ENCODE results near the gene HMCN1. TPM values are rescaled to one million over a fixed set of nuclear protein-coding genes. Genes with fewer than 3 reads are reported as not detected.

The HMCN1 gene
- under 0.01 TPM in 1 of 2 replicates, not detected in the other for total RNA-seq

DNA sequence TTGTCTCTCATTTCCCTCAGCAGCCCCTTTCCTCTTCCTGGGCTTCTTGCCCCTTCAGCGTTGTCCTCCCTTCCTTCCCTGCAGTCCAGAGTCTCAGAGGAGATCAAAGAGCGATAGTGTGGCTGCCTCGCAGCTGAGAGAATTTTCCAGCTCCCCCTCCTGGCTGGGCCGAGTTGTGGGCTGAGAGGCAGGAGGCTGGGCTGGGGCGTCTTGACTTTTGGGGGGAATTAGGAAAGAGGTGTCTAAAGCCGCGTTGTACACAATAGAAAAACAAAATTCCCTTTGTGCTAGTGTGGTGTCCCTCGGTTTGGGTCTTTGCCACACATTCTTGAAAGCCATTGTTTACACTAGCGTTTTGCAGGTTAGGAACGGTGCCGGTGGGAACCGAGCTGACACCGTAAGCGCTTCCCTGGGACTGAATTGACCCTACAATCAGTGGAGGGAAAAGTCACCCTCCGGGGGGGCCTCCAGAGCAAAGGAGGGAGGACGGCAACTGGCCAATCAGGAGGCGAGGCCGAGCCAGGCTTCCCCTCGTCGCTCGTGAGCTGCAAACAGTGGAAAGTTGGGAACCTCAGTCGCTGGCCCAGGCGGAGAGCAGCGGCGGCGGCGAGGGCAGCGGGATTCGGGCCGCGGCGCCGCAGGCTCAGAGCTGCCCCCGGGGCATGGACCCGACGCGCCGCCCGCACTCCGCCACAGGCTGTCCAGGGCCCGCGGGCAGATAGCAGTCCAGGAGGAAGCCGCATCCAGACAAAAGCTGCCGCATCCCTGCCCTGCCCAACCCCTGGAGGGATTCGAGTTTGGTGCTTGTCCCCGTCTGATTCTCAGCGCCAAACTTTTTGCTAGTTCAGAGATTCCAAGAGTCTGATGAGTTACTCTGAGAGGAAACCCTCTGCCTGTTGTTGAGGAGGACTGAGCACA, at the start of gene HMCN1:
HMCN1 (plus strand) TSS at position 574 of the 918 bp plus-strand sequence. CDS start 389 bp downstream, outside the sequence.
- no peak within 1 kb of the TSS for H3K27ac Mint-ChIP-seq
- peaks cover 18% of the 10 kb centered on the region for H3K9me3 Mint-ChIP-seq
- intact Hi-C loops (cut with micrococcal nuclease) = loop anchor here (10.0 kb wide), 1 partner anchor 481 kb away; no protein-coding TSS in a partner anchor
- H3K27me3 Mint-ChIP-seq (ENCODE audit: insufficient read depth) = peaks cover 59% of the 10 kb centered on the region
- H3K4me1 Mint-ChIP-seq (ENCODE audit: low read depth) = peaks cover 18% of the 10 kb centered on the region
- H3K36me3 Mint-ChIP-seq (ENCODE audit: low read depth) = peaks cover 2% of the 10 kb centered on the region
- DNase-seq (ENCODE audit: low spot score) = peak; percentile 9
- peak within 1 kb of the TSS; percentile 70 for H3K4me3 Mint-ChIP-seq

DNA sequence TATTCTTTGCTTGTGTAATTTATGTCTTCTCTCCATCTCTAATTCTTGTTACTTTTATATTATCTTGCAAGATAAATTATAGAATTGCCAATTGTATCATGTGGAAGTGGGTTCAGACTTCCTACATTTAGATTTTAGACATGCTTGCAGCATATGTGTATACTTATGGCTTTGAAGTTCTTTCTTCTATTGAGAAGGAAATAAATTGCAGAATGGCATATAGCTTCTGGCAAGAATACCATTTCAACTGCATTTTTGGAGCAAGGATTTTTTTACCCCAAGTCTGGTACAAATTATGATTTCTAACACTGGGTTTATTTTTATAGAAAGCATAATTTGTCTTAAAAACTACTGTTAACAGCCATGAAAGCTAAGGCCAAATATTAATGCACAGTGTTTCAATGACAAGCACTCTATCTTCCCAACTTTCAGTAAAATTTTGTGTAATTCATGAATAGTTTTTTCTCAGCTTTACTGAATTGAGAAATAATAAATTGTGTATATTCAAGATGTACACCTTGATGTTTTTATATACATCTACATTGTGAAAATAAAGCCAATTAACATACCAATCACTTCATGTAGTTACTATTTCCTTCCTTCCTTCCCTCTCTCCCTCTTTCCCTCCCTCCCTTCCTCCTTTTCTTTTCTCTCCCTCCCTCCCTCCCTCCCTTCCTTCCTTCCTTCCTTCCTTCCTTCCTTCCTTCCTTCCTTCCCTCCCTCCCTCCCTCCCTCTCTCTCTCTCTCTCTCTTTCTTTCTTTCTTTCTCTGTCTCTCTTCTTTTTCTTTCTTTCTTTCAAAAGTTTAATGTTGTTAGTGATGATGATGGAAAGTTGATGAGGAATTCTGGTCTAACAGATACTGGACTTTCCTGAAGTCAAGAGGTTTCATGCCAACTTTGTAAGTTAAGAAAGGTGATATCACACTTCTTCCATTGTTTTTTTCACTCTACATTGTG, 47.1 kb upstream of the HMCN1 start:
- no peak for DNase-seq (ENCODE audit: low spot score)
- H3K4me1 Mint-ChIP-seq (ENCODE audit: low read depth) = no peaks in the 10 kb centered on the region
- H3K27ac Mint-ChIP-seq = no peak overlapping the region
- intact Hi-C loops (cut with micrococcal nuclease) = no loop called here
- H3K4me3 Mint-ChIP-seq = no peak overlapping the region
- peaks cover 4% of the 10 kb centered on the region for H3K36me3 Mint-ChIP-seq (ENCODE audit: low read depth)
- peaks cover 26% of the 10 kb centered on the region for H3K27me3 Mint-ChIP-seq (ENCODE audit: insufficient read depth)
- H3K9me3 Mint-ChIP-seq = no peaks in the 10 kb centered on the region

DNA sequence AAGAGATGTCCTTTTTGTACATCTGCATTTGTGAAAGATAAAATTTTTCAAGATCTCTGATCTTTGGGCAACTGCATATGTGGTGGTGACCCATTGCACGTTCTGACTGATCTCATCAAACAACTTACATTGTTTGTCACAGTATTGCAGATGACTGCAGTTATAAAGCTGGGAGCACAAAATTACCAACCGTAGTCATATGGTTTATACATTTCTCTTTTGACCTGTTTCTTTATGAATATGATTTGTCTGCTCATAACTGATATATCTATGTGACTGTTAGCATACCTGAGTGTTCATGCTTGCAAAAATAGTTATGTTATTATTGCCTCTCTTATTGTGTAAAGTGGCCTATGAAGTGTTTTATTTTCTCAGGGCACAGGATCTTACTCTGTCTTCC, 43.7 kb upstream of the HMCN1 start:
- peaks cover 18% of the 10 kb centered on the region for H3K27me3 Mint-ChIP-seq (ENCODE audit: insufficient read depth)
- peaks cover 12% of the 10 kb centered on the region for H3K4me1 Mint-ChIP-seq (ENCODE audit: low read depth)
- H3K27ac Mint-ChIP-seq = no peak overlapping the region
- peaks cover 9% of the 10 kb centered on the region for H3K9me3 Mint-ChIP-seq
- intact Hi-C loops (cut with micrococcal nuclease) = no loop called here
- no peak for DNase-seq (ENCODE audit: low spot score)
- peaks cover 13% of the 10 kb centered on the region for H3K36me3 Mint-ChIP-seq (ENCODE audit: low read depth)
- H3K4me3 Mint-ChIP-seq = no peak overlapping the region

DNA sequence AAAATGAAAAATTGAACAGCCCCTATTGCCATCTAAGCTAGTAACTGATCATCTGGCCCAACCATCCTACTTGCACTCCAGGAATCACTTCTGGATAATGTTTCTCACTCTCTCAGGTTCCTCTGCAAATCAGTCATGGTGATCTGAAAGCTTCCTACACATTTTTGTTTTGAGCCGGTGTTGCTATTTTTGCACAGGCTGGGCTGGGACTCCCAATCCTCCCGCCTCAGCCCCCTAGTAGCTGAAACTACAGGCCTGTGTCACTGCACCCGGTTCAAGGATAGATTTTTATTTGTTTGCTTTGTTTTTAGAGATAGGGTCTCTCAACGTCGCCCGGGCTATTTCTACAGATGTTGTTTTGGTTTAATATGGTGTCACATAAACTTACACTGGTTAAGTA, 40.5 kb upstream of the HMCN1 start:
- H3K4me1 Mint-ChIP-seq (ENCODE audit: low read depth) = peaks cover 12% of the 10 kb centered on the region
- peaks cover 9% of the 10 kb centered on the region for H3K27me3 Mint-ChIP-seq (ENCODE audit: insufficient read depth)
- no peak for DNase-seq (ENCODE audit: low spot score)
- peaks cover 9% of the 10 kb centered on the region for H3K9me3 Mint-ChIP-seq
- peak overlapping the region; percentile 21 for H3K27ac Mint-ChIP-seq
- H3K4me3 Mint-ChIP-seq = peak overlapping the region; percentile 54
- intact Hi-C loops (cut with micrococcal nuclease) = no loop called here
- H3K36me3 Mint-ChIP-seq (ENCODE audit: low read depth) = peaks cover 11% of the 10 kb centered on the region

DNA sequence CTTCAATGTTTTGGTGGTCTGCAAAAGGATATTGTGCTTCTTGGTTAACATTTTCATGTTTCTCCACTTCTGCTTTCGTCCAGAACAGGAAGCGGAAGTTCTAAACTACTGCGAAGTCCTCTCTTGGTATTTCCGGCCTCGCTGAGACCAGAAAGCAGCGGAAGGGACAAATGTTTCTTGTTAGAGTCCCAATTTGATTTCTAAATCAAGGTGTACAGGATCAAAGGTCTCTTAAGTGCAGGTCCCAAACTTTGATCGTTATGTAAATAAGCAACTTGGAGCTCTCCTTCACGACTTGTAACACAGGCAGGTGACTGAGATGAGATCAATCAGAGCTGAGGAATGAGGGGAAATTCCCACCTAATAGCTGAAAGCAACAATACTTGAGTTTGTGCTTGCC, 40.1 kb upstream of the HMCN1 start:
- H3K9me3 Mint-ChIP-seq = peaks cover 9% of the 10 kb centered on the region
- H3K27me3 Mint-ChIP-seq (ENCODE audit: insufficient read depth) = peaks cover 6% of the 10 kb centered on the region
- peak overlapping the region; percentile 21 for H3K27ac Mint-ChIP-seq
- intact Hi-C loops (cut with micrococcal nuclease) = no loop called here
- H3K4me3 Mint-ChIP-seq = peak overlapping the region; percentile 54
- H3K4me1 Mint-ChIP-seq (ENCODE audit: low read depth) = peaks cover 12% of the 10 kb centered on the region
- no peak for DNase-seq (ENCODE audit: low spot score)
- peaks cover 11% of the 10 kb centered on the region for H3K36me3 Mint-ChIP-seq (ENCODE audit: low read depth)

DNA sequence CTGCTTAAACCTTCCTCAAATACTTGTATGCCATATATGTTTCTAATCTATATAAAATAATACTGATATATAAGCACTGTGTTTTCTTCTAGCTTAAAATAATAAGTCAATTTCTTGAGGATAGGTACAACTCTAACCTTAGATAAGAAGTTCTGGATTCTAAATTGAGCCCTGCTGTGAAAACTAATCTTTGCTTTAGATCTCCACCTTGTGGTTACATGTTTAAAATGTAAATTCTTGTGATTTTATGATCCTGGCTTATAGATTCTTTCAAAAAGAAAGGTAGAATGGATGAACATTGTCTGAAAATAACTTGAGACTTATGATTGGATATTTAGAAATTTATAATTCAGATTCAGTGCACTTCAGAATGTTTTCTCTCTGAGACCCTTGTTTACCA, 38.9 kb upstream of the HMCN1 start:
- no peak for DNase-seq (ENCODE audit: low spot score)
- Mint-ChIP-seq H3K9me3 (peaks cover 9% of the 10 kb centered on the region), H3K36me3 (ENCODE audit: low read depth) (peaks cover 11% of the 10 kb centered on the region), H3K27me3 (ENCODE audit: insufficient read depth) (peaks cover 9% of the 10 kb centered on the region), H3K4me1 (ENCODE audit: low read depth) (peaks cover 12% of the 10 kb centered on the region), H3K4me3 (no peak overlapping the region), H3K27ac (no peak overlapping the region)
- intact Hi-C loops (cut with micrococcal nuclease) = no loop called here

DNA sequence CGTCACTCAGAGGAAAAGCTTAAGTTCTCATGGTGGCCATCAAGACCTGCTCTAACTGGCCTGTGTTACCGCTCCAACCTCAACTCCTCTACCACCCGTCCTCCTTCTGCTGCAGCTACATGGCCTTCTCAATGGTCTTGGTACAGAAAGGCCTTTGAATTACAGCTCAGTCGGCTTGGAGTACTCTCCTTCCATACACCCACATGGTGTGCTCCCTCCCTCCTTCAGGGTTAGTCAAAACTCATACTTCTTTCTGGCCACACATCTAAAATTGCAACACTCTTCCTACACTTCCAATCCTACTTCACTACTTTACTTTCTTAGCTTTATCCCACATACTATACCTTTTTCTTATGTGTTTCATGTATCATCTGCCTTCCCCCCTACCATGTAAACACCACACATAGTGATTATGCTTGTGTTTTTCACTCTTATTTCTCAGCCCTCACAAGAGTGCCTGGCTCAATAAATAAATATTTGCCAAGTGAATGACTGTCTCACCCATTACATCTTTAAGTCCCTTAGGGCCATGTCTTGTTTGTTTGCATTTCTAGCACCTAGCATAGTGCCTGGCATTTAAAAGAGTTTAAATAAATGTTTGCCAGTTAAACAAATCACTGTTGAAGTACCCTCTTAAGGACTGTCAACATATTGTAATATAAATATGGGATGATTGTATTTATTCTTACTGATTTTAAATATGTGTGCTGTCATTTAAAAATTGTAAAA, 37.6 kb upstream of the HMCN1 start:
- no peak overlapping the region for H3K27ac Mint-ChIP-seq
- no peak for DNase-seq (ENCODE audit: low spot score)
- intact Hi-C loops (cut with micrococcal nuclease) = no loop called here
- H3K9me3 Mint-ChIP-seq = peaks cover 9% of the 10 kb centered on the region
- H3K27me3 Mint-ChIP-seq (ENCODE audit: insufficient read depth) = peaks cover 15% of the 10 kb centered on the region
- peaks cover 20% of the 10 kb centered on the region for H3K4me1 Mint-ChIP-seq (ENCODE audit: low read depth)
- peaks cover 10% of the 10 kb centered on the region for H3K36me3 Mint-ChIP-seq (ENCODE audit: low read depth)
- H3K4me3 Mint-ChIP-seq = no peak overlapping the region

DNA sequence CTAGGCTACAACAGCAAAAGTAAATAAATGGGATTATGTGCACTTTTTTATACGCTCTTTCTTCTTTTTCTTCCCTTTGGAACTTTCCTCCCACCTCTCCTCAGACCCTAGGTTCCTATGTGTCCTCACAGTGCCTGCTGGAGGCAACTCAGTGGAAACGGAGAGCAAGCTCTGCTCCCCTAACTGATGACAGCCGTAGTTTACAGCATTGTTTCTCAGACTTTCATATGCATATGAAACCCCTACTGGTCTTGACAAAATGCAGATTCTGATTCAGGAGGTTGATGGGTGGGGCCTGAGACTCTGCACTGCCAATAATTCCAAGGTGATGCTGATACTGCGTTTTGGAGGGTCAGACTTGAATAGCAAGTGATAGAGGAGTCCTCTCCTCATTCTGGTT, 34.3 kb upstream of the HMCN1 start:
- no peaks in the 10 kb centered on the region for H3K36me3 Mint-ChIP-seq (ENCODE audit: low read depth)
- H3K4me3 Mint-ChIP-seq = no peak overlapping the region
- no peak for DNase-seq (ENCODE audit: low spot score)
- no peaks in the 10 kb centered on the region for H3K9me3 Mint-ChIP-seq
- H3K27ac Mint-ChIP-seq = no peak overlapping the region
- peaks cover 11% of the 10 kb centered on the region for H3K4me1 Mint-ChIP-seq (ENCODE audit: low read depth)
- H3K27me3 Mint-ChIP-seq (ENCODE audit: insufficient read depth) = peaks cover 15% of the 10 kb centered on the region
- intact Hi-C loops (cut with micrococcal nuclease) = no loop called here

DNA sequence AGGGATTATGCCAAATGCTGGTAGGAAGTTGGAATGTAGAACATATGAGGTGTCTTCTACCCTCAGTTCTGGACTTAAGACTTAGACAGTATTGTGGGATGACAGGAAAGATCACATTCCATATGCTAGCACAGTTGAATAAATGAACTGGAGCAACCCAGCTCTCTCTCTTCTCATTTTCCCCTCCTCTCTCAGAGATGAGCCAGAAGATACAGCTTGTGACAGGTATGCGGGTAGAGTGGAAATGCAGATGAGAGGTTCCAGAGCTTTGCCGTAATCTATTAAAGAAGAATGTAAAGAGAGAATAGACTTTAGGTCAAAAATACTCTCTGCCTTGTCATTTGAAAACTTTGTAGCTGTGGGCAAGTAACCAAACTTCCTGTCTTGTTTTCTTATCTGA, 32.5 kb upstream of the HMCN1 start:
- H3K27me3 Mint-ChIP-seq (ENCODE audit: insufficient read depth) = peaks cover 15% of the 10 kb centered on the region
- DNase-seq (ENCODE audit: low spot score) = no peak
- H3K36me3 Mint-ChIP-seq (ENCODE audit: low read depth) = no peaks in the 10 kb centered on the region
- H3K9me3 Mint-ChIP-seq = no peaks in the 10 kb centered on the region
- H3K4me1 Mint-ChIP-seq (ENCODE audit: low read depth) = peaks cover 11% of the 10 kb centered on the region
- intact Hi-C loops (cut with micrococcal nuclease) = no loop called here
- H3K27ac Mint-ChIP-seq = no peak overlapping the region
- H3K4me3 Mint-ChIP-seq = no peak overlapping the region

DNA sequence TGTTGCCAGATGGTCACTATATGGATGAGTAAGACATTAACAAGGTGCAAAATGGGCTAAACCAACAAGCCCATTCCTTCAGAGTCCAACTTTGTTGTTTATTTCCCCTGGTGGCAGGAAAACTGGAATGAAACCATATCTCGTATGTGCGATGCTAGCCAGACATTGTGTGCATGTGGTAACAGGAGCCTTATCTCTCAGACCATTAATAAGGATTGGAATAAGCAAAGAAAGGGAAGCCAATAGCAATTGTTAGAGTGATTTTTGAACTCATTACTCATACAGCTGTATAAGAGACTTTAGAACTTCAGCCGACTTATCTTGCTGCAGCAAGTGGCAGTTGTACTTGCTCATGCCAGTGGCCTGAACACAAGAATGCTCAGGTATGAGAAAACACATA, 30.0 kb upstream of the HMCN1 start:
- DNase-seq (ENCODE audit: low spot score) = no peak
- Mint-ChIP-seq H3K9me3 (no peaks in the 10 kb centered on the region), H3K4me3 (no peak overlapping the region), H3K36me3 (ENCODE audit: low read depth) (no peaks in the 10 kb centered on the region), H3K27ac (no peak overlapping the region), H3K4me1 (ENCODE audit: low read depth) (peaks cover 11% of the 10 kb centered on the region), H3K27me3 (ENCODE audit: insufficient read depth) (peaks cover 12% of the 10 kb centered on the region)
- intact Hi-C loops (cut with micrococcal nuclease) = no loop called here

DNA sequence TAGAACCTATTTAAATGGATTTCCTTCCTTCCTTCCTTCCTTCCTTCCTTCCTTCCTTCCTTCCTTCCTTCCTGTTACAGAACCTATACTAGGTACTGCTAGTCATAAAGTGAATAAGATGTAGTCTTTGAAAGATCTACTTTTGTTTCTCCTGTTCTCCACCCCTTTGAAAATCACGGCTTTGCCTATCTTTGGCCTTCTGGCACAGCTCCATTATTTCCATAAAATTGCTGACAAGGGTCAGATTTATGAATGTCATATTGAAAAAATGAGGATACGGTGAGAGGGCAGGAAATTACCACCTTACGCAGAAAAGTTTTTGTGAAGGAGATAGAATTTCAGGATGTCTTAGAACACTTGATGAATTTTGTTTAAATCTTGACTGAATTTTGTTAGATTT, 18.1 kb upstream of the HMCN1 start:
- intact Hi-C loops (cut with micrococcal nuclease) = no loop called here
- H3K27me3 Mint-ChIP-seq (ENCODE audit: insufficient read depth) = peaks cover 11% of the 10 kb centered on the region
- H3K27ac Mint-ChIP-seq = no peak overlapping the region
- H3K36me3 Mint-ChIP-seq (ENCODE audit: low read depth) = no peaks in the 10 kb centered on the region
- DNase-seq (ENCODE audit: low spot score) = no peak
- peaks cover 8% of the 10 kb centered on the region for H3K9me3 Mint-ChIP-seq
- H3K4me1 Mint-ChIP-seq (ENCODE audit: low read depth) = no peaks in the 10 kb centered on the region
- no peak overlapping the region for H3K4me3 Mint-ChIP-seq

DNA sequence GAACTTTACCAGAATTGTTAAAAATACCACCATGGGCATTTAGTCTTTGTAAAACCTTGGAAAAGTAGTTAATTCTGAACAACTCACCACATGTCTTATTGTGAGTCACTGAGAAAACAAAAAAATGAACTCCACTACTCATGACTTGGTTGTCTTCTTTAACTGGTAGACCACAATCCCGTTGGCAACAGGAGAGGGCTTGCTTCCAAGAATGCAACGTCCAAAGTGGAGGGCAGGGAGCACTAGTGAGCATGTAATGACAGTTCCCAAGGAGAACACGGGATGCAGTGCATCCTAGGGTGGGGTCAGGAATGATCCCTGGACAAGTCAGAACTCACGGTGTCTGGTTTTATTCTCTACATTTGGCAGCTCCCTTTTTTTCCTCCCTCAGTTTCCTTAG, 15.2 kb upstream of the HMCN1 start:
- Mint-ChIP-seq H3K4me3 (no peak overlapping the region), H3K4me1 (ENCODE audit: low read depth) (no peaks in the 10 kb centered on the region), H3K27ac (no peak overlapping the region), H3K27me3 (ENCODE audit: insufficient read depth) (peaks cover 15% of the 10 kb centered on the region), H3K9me3 (peaks cover 2% of the 10 kb centered on the region), H3K36me3 (ENCODE audit: low read depth) (no peaks in the 10 kb centered on the region)
- DNase-seq (ENCODE audit: low spot score) = no peak
- intact Hi-C loops (cut with micrococcal nuclease) = no loop called here
